GM23248 (cell line): ENCODE results near the gene MEGF9. TPM values are rescaled to one million over a fixed set of nuclear protein-coding genes. Genes with fewer than 3 reads are reported as not detected.

Experiments
- DNase-seq: peaks from one replicate; pipeline ENCODE4 v3.0.0-alpha.2; 2015
- H2AFZ ChIP-seq: fragments of 200-600 bp; sonication (generic); 2 replicates; pipeline ENCODE4 v1.6.1; 2016; ENCODE audit warnings: antibody characterized with exemption
- H3F3A ChIP-seq: fragments of 200-600 bp; sonication (generic); 2 replicates; pipeline ENCODE4 v1.6.1; 2016; ENCODE audit warnings: mild to moderate bottlenecking, antibody characterized with exemption, mixed run types; ENCODE audit not compliant: insufficient read depth
- H3K27ac ChIP-seq: fragments of 200-600 bp; sonication (generic); 2 replicates; pipeline ENCODE4 v1.5.1; 2016; ENCODE audit warnings: mild to moderate bottlenecking
- H3K27me3 ChIP-seq: fragments of 200-600 bp; sonication (generic); replicated peaks from 2 replicates; pipeline ENCODE4 v1.6.1; 2016; ENCODE audit warnings: mild to moderate bottlenecking; ENCODE audit not compliant: insufficient read depth
- H3K36me3 ChIP-seq: fragments of 200-600 bp; sonication (generic); 2 replicates; pipeline ENCODE4 v1.6.1; 2016; ENCODE audit warnings: low read depth, mild to moderate bottlenecking
- H3K4me1 ChIP-seq: fragments of 200-600 bp; sonication (generic); 2 replicates; pipeline ENCODE4 v1.6.1; 2016; ENCODE audit warnings: mild to moderate bottlenecking; ENCODE audit not compliant: insufficient read depth
- H3K4me2 ChIP-seq: fragments of 200-600 bp; sonication (generic); one replicate; pipeline ENCODE4 v1.6.1; 2016; ENCODE audit warnings: mild to moderate bottlenecking; ENCODE audit not compliant: unreplicated experiment
- H3K4me3 ChIP-seq: fragments of 200-600 bp; sonication (generic); 2 replicates; pipeline ENCODE4 v1.5.1; 2016; ENCODE audit warnings: mild to moderate bottlenecking
- H3K79me2 ChIP-seq: fragments of 200-600 bp; sonication (generic); 2 replicates; pipeline ENCODE4 v1.6.1; 2016; ENCODE audit warnings: mild to moderate bottlenecking; ENCODE audit not compliant: insufficient read depth
- H3K9ac ChIP-seq: fragments of 200-600 bp; sonication (generic); 2 replicates; pipeline ENCODE4 v1.6.1; 2016; ENCODE audit warnings: mild to moderate bottlenecking
- H3K9me2 ChIP-seq: fragments of 200-600 bp; sonication (generic); 2 replicates; pipeline ENCODE4 v1.6.1; 2016; ENCODE audit warnings: mixed run types, mild to moderate bottlenecking, moderate library complexity; ENCODE audit not compliant: insufficient read depth
- H3K9me3 ChIP-seq: fragments of 200-600 bp; sonication (generic); one replicate; pipeline ENCODE4 v1.6.1; 2017; ENCODE audit warnings: low read depth
- H4K20me1 ChIP-seq: fragments of 200-600 bp; sonication (generic); 2 replicates; pipeline ENCODE4 v1.6.0; 2016; ENCODE audit not compliant: insufficient read depth
- EZH2 ChIP-seq: fragments of 200-600 bp; sonication (generic); IDR thresholded peaks from 2 replicates; pipeline ENCODE4 v1.6.1; 2018; ENCODE audit warnings: antibody characterized with exemption, mild to moderate bottlenecking; ENCODE audit not compliant: insufficient read depth, poor library complexity, severe bottlenecking
- EZH2phosphoT487 ChIP-seq: fragments of 200-600 bp; sonication (generic); IDR thresholded peaks from 2 replicates; pipeline ENCODE4 v1.6.1; 2018; ENCODE audit warnings: antibody characterized with exemption, moderate library complexity, mild to moderate bottlenecking, low read depth; ENCODE audit not compliant: insufficient read depth
- WGBS, 2 experiments: methylation state at CpG; one replicate each; pipeline ENCODE4 v1.1.6; 2015 to 2017; ENCODE audit warnings: low lambda C conversion rate in 2 of 2, low coverage in 1 of 2; ENCODE audit errors: missing lambda C conversion rate in 2 of 2; 5-methylcytosine and 5-hydroxymethylcytosine counted together
- in situ Hi-C: fragments of 300-500 bp; cut with MboI; formaldehyde crosslinking; loops from 2 replicates; pipeline ENCODE4 v1.15.0; 2020
- polyA plus RNA-seq: library from polyadenylated mRNA; unstranded; fragments of >200 nt; fragmentation: Nextera tagmentation; extraction: Ambion mirVana; gene quantifications from 2 replicates; pipeline ENCODE4 v1.2.1, GENCODE V29; 2016
- total RNA-seq: library from RNA; depleted of rRNA; stranded (reverse); fragments of >200 nt; shearing (Covaris generic); gene quantifications from 2 replicates; pipeline ENCODE4 v1.2.3, GENCODE V29; 2014

Gene MEGF9
- total and polyA plus RNA-seq, 2 experiments from 2014 or later, result 2.1 to 3.8 TPM

DNA sequence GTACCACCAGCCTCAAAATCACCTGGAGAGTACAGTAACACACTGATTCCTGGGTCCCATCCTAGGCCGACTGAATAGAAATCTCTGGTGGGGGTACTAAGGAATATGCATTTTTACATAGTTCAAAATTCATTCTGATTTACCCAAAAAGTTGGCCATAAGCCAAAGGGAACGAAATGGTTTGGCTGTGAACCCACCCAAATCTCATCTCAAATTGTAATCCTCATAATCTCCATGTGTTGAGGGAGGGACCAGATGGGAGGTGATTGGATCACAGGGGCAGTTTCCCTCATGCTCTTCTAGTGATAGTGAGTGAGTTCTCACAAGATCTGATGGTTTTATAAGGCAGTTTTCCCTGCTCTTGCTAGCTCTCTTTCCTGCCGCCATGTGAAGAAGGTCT is 31.1 kb downstream of the MEGF9 start:
- WGBS, 2 experiments, result 67 to 70% methylated on average over 3 of the region's 3 CpGs
- Histone ChIP-seq H3K9me2 (no peaks in the 10 kb centered on the region), H3K36me3 (no peaks in the 10 kb centered on the region), H2AFZ (no peak overlapping the region), H3K4me1 (peaks cover 13% of the 10 kb centered on the region), H3K4me2 (no peak overlapping the region), H3K4me3 (no peak overlapping the region), H3F3A (0 out of 2 replicates have a peak, but pooled peaks cover 7% of the 10 kb centered on the region), H3K79me2 (no peaks in the 10 kb centered on the region), H4K20me1 (no peaks in the 10 kb centered on the region), H3K27me3 (no peaks in the 10 kb centered on the region), H3K27ac (no peak overlapping the region), H3K9me3 (no peaks in the 10 kb centered on the region), H3K9ac (no peak overlapping the region)
- TF ChIP-seq EZH2phosphoT487 (no peak), EZH2 (no peak)
- DNase-seq, result no peak
- in situ Hi-C loops, result no loop called here

DNA sequence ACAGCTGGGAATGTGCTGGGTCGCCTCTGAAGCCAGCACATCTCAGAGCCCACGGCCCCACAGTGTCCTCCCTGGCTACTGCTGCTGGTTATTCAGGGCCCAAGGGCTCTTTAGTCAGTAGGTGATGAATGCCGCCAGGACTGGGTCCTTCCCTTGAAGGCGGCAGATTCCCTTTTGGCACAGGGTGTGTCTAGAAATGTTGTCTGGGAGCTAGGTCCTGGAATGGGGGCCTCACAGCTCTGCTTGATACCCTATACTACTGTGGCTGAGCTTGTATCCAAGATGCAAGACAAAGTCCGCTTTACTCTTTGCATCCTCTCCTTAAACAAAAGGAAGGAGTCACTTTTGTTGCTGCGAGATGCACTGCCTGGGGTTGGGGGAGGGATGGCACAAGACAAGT is 33.1 kb downstream of the MEGF9 start:
- Histone ChIP-seq H3F3A (0 out of 2 replicates have a peak, but pooled peaks cover 7% of the 10 kb centered on the region), H3K4me2 (no peak overlapping the region), H3K9me3 (no peaks in the 10 kb centered on the region), H3K79me2 (no peaks in the 10 kb centered on the region), H3K9me2 (no peaks in the 10 kb centered on the region), H3K36me3 (no peaks in the 10 kb centered on the region), H3K9ac (no peak overlapping the region), H3K4me3 (no peak overlapping the region), H3K4me1 (peaks cover 13% of the 10 kb centered on the region), H3K27me3 (no peaks in the 10 kb centered on the region), H2AFZ (no peak overlapping the region), H3K27ac (no peak overlapping the region), H4K20me1 (no peaks in the 10 kb centered on the region)
- TF ChIP-seq EZH2phosphoT487 (no peak), EZH2 (no peak)
- 93 to 96% methylated on average over 6 of the region's 6 CpGs for WGBS, 2 experiments
- in situ Hi-C loops, result no loop called here
- DNase-seq, result no peak

DNA sequence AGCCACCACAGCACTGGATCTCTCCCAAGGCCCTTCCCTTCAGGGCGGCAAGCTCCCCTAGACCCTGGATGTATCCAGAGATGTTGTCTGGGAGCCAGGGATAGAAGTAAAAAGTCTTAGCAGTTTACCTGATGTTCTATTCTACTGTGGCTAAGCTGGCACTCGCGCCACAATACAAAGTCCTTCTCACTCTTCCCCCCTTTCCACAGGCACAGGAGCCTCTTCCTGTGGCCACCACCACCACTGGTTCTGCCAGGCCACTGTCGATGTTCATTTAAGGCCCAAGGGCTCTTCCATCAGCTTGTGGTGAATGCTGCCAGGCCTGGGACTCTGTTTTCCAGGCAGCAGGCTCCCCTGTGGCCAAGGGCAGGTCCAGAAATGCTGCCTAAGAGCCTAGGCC is 33.7 kb downstream of the MEGF9 start:
- no peaks in the 10 kb centered on the region for H3K9me3 ChIP-seq
- peaks cover 13% of the 10 kb centered on the region for H3K4me1 ChIP-seq
- H3K4me3 ChIP-seq, result no peak overlapping the region
- H3K27me3 ChIP-seq, result no peaks in the 10 kb centered on the region
- H3K36me3 ChIP-seq, result no peaks in the 10 kb centered on the region
- no peaks in the 10 kb centered on the region for H3K79me2 ChIP-seq
- WGBS, 2 experiments, result 79 to 88% methylated on average over 4 of the region's 4 CpGs
- H3K9ac ChIP-seq, result no peak overlapping the region
- in situ Hi-C loops, result no loop called here
- H4K20me1 ChIP-seq, result no peaks in the 10 kb centered on the region
- no peak overlapping the region for H3K27ac ChIP-seq
- no peak for TF ChIP-seq EZH2phosphoT487
- no peak for TF ChIP-seq EZH2
- H3K4me2 ChIP-seq, result no peak overlapping the region
- H2AFZ ChIP-seq, result no peak overlapping the region
- H3F3A ChIP-seq, result 0 out of 2 replicates have a peak, but pooled peaks cover 7% of the 10 kb centered on the region
- DNase-seq, result no peak
- no peaks in the 10 kb centered on the region for H3K9me2 ChIP-seq

DNA sequence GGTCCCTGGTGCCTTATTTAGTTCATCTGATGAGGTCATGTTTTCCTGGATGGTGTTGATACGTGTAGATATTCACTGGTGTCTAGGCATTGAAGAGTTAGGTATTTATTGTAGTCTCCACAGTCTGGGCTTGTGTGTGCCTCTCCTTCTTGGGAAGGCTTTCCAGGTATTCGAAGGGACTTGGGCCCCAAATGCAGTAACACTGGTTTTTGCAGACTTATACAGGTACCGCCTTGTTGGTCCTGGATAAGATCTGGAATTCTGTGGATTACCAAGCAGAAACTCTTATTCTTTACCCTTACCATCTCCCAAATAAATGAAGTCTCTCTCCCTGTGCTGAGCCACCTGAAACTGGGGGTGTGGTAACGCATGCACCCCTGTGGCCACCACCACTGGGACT is 34.1 kb downstream of the MEGF9 start:
- H3K4me1 ChIP-seq, result peaks cover 13% of the 10 kb centered on the region
- no peak overlapping the region for H3K4me2 ChIP-seq

DNA sequence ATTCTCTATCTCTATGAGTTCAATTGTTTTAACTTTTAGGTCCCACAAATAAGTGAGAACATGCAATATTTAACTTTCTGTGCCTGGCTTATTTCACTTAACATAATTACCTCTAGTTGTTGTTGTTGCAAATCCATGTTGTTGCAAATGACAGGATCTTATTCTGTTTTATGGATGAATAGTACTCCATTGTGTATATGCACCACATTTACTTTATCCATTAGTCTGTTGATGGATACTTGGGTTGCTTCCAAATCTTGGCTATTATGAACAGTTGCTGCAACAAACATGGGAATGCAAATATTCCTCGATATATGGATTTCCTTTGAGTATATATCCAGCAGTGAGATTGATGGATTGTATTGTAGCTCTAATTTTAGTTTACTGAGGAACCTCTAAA is 36.3 kb downstream of the MEGF9 start:
- DNase-seq, result no peak
- Histone ChIP-seq H4K20me1 (no peaks in the 10 kb centered on the region), H3K4me3 (no peak overlapping the region), H3K4me2 (no peak overlapping the region), H2AFZ (no peak overlapping the region), H3K9me2 (no peaks in the 10 kb centered on the region), H3K27me3 (no peaks in the 10 kb centered on the region), H3K36me3 (no peaks in the 10 kb centered on the region), H3K4me1 (no peaks in the 10 kb centered on the region), H3K79me2 (no peaks in the 10 kb centered on the region), H3K27ac (no peak overlapping the region), H3K9ac (no peak overlapping the region), H3F3A (no peaks in the 10 kb centered on the region), H3K9me3 (no peaks in the 10 kb centered on the region)
- 48 to 55% methylated on average over 1 of the region's 1 CpG for WGBS, 2 experiments
- TF ChIP-seq EZH2phosphoT487 (no peak), EZH2 (no peak)
- in situ Hi-C loops, result no loop called here

More for the DNA sequence above, 34.1 kb downstream of the MEGF9 start:
- H3K9me2 ChIP-seq, result no peaks in the 10 kb centered on the region
- DNase-seq, result no peak
- no peaks in the 10 kb centered on the region for H3K79me2 ChIP-seq
- no peak overlapping the region for H3K4me3 ChIP-seq
- H4K20me1 ChIP-seq, result no peaks in the 10 kb centered on the region
- WGBS, 2 experiments, result 89 to 90% methylated on average over 4 of the region's 4 CpGs
- no peaks in the 10 kb centered on the region for H3K9me3 ChIP-seq
- H3F3A ChIP-seq, result 0 out of 2 replicates have a peak, but pooled peaks cover 7% of the 10 kb centered on the region
- no peaks in the 10 kb centered on the region for H3K36me3 ChIP-seq
- no peaks in the 10 kb centered on the region for H3K27me3 ChIP-seq
- H3K27ac ChIP-seq, result no peak overlapping the region
- in situ Hi-C loops, result no loop called here
- H3K9ac ChIP-seq, result no peak overlapping the region
- TF ChIP-seq EZH2 (no peak), EZH2phosphoT487 (no peak)
- no peak overlapping the region for H2AFZ ChIP-seq
